WTC11 (cell line): ENCODE data around the gene WDR19.

Experiments used
- ESRRA ChIP-seq: sonication (generic); formaldehyde crosslinking; IDR thresholded peaks from 2 replicates; pipeline ENCODE4 v1.8.1; 2022; ENCODE audit warnings: mild to moderate bottlenecking, missing genetic modification reagents, borderline replicate concordance
- FOXP1 ChIP-seq: sonication (generic); formaldehyde crosslinking; IDR thresholded peaks from 2 replicates; pipeline ENCODE4 v1.8.0; 2022; ENCODE audit warnings: missing genetic modification reagents, mild to moderate bottlenecking, moderate library complexity, borderline replicate concordance
- MLX ChIP-seq: sonication (generic); formaldehyde crosslinking; IDR thresholded peaks from 2 replicates; pipeline ENCODE4 v1.8.1; 2023; ENCODE audit warnings: mild to moderate bottlenecking, missing genetic modification reagents, moderate library complexity
- SMAD4 ChIP-seq: sonication (generic); formaldehyde crosslinking; IDR thresholded peaks from 2 replicates; pipeline ENCODE4 v1.8.0; 2022; ENCODE audit warnings: mild to moderate bottlenecking, missing genetic modification reagents
- SP1 ChIP-seq: sonication (generic); formaldehyde crosslinking; conservative IDR thresholded peaks from 2 replicates; pipeline ENCODE4 v1.8.1; 2022; ENCODE audit warnings: missing genetic modification reagents
- TF ChIP-seq, protein P1 (sequence below): fragments of 200-600 bp; IDR thresholded peaks from 2 replicates; pipeline ENCODE4 v1.8.0; 2022; ENCODE audit warnings: antibody characterized with exemption
- TF ChIP-seq, protein P2 (sequence below): sonication (generic); formaldehyde crosslinking; conservative IDR thresholded peaks from 2 replicates; pipeline ENCODE4 v1.8.1; 2023; ENCODE audit warnings: mild to moderate bottlenecking, low read depth, missing genetic modification reagents, moderate library complexity

- TF ChIP-seq, protein P1, sequence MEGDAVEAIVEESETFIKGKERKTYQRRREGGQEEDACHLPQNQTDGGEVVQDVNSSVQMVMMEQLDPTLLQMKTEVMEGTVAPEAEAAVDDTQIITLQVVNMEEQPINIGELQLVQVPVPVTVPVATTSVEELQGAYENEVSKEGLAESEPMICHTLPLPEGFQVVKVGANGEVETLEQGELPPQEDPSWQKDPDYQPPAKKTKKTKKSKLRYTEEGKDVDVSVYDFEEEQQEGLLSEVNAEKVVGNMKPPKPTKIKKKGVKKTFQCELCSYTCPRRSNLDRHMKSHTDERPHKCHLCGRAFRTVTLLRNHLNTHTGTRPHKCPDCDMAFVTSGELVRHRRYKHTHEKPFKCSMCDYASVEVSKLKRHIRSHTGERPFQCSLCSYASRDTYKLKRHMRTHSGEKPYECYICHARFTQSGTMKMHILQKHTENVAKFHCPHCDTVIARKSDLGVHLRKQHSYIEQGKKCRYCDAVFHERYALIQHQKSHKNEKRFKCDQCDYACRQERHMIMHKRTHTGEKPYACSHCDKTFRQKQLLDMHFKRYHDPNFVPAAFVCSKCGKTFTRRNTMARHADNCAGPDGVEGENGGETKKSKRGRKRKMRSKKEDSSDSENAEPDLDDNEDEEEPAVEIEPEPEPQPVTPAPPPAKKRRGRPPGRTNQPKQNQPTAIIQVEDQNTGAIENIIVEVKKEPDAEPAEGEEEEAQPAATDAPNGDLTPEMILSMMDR: no peak
- TF ChIP-seq SMAD4 (CRISPR knock-in tag) (no peak), SP1 (CRISPR knock-in tag) (no peak), ESRRA (CRISPR knock-in tag) (no peak), MLX (CRISPR knock-in tag) (no peak), FOXP1 (CRISPR knock-in tag) (no peak)
- TF ChIP-seq, protein P2, sequence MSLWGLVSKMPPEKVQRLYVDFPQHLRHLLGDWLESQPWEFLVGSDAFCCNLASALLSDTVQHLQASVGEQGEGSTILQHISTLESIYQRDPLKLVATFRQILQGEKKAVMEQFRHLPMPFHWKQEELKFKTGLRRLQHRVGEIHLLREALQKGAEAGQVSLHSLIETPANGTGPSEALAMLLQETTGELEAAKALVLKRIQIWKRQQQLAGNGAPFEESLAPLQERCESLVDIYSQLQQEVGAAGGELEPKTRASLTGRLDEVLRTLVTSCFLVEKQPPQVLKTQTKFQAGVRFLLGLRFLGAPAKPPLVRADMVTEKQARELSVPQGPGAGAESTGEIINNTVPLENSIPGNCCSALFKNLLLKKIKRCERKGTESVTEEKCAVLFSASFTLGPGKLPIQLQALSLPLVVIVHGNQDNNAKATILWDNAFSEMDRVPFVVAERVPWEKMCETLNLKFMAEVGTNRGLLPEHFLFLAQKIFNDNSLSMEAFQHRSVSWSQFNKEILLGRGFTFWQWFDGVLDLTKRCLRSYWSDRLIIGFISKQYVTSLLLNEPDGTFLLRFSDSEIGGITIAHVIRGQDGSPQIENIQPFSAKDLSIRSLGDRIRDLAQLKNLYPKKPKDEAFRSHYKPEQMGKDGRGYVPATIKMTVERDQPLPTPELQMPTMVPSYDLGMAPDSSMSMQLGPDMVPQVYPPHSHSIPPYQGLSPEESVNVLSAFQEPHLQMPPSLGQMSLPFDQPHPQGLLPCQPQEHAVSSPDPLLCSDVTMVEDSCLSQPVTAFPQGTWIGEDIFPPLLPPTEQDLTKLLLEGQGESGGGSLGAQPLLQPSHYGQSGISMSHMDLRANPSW (CRISPR knock-in tag): no peak
Observed at GRCh38 chr4:39263895-39264294, 81.6 kb downstream of the WDR19 start.
